CD4-positive, alpha-beta T cell (primary cell): ENCODE measurements around the gene FREM1. TPM values are rescaled to one million over a fixed set of nuclear protein-coding genes. Genes with fewer than 3 reads are reported as not detected.

Experiments
- ATAC-seq: fragments of 200-7000 bp; cut with Tn5 transposase; one replicate; pipeline ENCODE4 v1.10.0; 2022; ENCODE audit warnings: mild to moderate bottlenecking; ENCODE audit not compliant: poor library complexity
- CTCF ChIA-PET: fragments of 350-600 bp; sonication (Branson Sonifier 250); formaldehyde crosslinking; loops from one replicate; lab custom pipeline; 2021; ENCODE audit warnings: antibody characterized with exemption, inconsistent platforms; lab: Charles Lee
- POLR2A ChIA-PET: fragments of 350-600 bp; sonication (Branson Sonifier 250); formaldehyde crosslinking; loops from one replicate; lab custom pipeline; 2021; ENCODE audit warnings: antibody characterized with exemption, inconsistent platforms; lab: Charles Lee
- DNase-seq, 14 experiments: peaks; one replicate each; pipeline ENCODE4 v3.0.0-alpha.2; 2013 to 2020; ENCODE audit warnings: mixed read lengths in 2 of 14
- H3K27ac ChIP-seq, 2 donors: one replicate each; pipeline versions ENCODE4 v1.5.1 to v1.7.0; 2013; ENCODE audit warnings: low read length in 2 of 2, low read depth in 1 of 2, mild to moderate bottlenecking in 1 of 2
- H3K27me3 ChIP-seq, 2 experiments: 1 replicate in 1 of 2; 2 replicates in 1 of 2; pipeline versions ENCODE4 v1.6.1 to v1.7.0; 2013; ENCODE audit warnings: low read length in 2 of 2, control low read depth in 1 of 2, mild to moderate bottlenecking in 1 of 2, moderate library complexity in 1 of 2; ENCODE audit not compliant: insufficient read depth in 2 of 2, control insufficient read depth in 1 of 2
- H3K36me3 ChIP-seq: one replicate; pipeline ENCODE4 v1.6.1; 2013; ENCODE audit warnings: low read length, control low read depth; ENCODE audit not compliant: insufficient read depth
- H3K4me1 ChIP-seq: one replicate; pipeline ENCODE4 v1.6.1; 2013; ENCODE audit warnings: low read length, control low read depth; ENCODE audit not compliant: insufficient read depth
- H3K4me3 ChIP-seq: one replicate; pipeline ENCODE4 v1.5.1; 2013; ENCODE audit warnings: mild to moderate bottlenecking, low read length, moderate library complexity
- H3K9me3 ChIP-seq, 2 experiments: 1 replicate in 1 of 2; 2 replicates in 1 of 2; pipeline versions ENCODE4 v1.6.1 to v1.7.0; 2013; ENCODE audit warnings: low read length in 2 of 2, mild to moderate bottlenecking in 2 of 2, control low read depth in 1 of 2, moderate library complexity in 1 of 2; ENCODE audit not compliant: control insufficient read depth in 1 of 2, insufficient read depth in 1 of 2
- H3K27ac Mint-ChIP-seq: one replicate; pipeline ENCODE4 v1.8.0; 2020; ENCODE audit warnings: mixed read lengths
- H3K27me3 Mint-ChIP-seq: one replicate; pipeline ENCODE4 v1.8.0; 2021; ENCODE audit warnings: mixed read lengths
- H3K36me3 Mint-ChIP-seq: one replicate; pipeline ENCODE4 v1.8.0; 2021; ENCODE audit warnings: low read depth, mixed read lengths
- H3K4me1 Mint-ChIP-seq: one replicate; pipeline ENCODE4 v1.8.0; 2021; ENCODE audit warnings: low read depth, mixed read lengths
- H3K4me3 Mint-ChIP-seq: one replicate; pipeline ENCODE4 v1.8.0; 2020; ENCODE audit warnings: mild to moderate bottlenecking, mixed read lengths
- H3K9me3 Mint-ChIP-seq: one replicate; pipeline ENCODE4 v1.8.0; 2020; ENCODE audit warnings: mixed read lengths
- intact Hi-C, 2 experiments: fragments of 100-400 bp; cut with DNase I in 1 of 2; cut with micrococcal nuclease in 1 of 2; formaldehyde crosslinking; loops; one replicate each; pipeline versions ENCODE4 v1.15.1 to v1.9.0; 2023 to 2025; cut with DNase I, micrococcal nuclease
- total RNA-seq, 174 experiments: library from RNA in 2 of 174; stranded (reverse) in 2 of 174; gene quantifications; one replicate each; pipeline ENCODE4 v1.2.3 and lab custom pipeline; 2021 to 2026
- TF ChIP-seq, protein P1 (sequence below): fragments of 200-600 bp; IDR thresholded peaks from one replicate; pipeline ENCODE4 v1.8.0; 2022; ENCODE audit warnings: antibody characterized with exemption, mild to moderate bottlenecking

The FREM1 gene
- total RNA-seq, 2 experiments from 2014 or later: 0.27 TPM; not detected in 1

DNA sequence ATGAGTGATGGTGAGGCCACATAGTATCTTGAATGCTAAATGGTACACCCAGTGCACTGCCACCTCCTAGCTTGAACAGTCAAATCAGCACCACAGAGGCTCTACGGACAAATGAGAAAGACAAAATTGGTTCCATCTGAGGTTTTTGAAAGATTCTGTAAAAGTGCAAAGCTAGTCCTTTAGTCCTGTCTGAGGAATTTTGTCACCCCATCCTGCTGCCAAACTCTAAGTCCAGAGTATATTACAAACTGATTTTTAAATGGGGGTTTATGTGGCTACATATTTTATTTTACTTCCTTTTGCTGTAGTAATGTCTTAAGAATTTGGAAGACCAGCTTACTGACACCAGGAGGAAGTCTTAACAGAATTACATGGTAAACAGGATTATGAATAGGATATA is 7.7 kb downstream of the FREM1 start:
- Histone ChIP-seq H3K27me3 (peaks cover 0 to 3% of the 10 kb centered on the region in 2 experiments), H3K4me3 (no peak overlapping the region), H3K9me3 (no peaks in the 10 kb centered on the region), H3K27ac (no peak overlapping the region), H3K4me1 (no peaks in the 10 kb centered on the region), H3K36me3 (no peaks in the 10 kb centered on the region)
- H3K27me3 Mint-ChIP-seq: no peaks in the 10 kb centered on the region
- no peak overlapping the region for H3K27ac Mint-ChIP-seq
- TF ChIP-seq, protein P1, sequence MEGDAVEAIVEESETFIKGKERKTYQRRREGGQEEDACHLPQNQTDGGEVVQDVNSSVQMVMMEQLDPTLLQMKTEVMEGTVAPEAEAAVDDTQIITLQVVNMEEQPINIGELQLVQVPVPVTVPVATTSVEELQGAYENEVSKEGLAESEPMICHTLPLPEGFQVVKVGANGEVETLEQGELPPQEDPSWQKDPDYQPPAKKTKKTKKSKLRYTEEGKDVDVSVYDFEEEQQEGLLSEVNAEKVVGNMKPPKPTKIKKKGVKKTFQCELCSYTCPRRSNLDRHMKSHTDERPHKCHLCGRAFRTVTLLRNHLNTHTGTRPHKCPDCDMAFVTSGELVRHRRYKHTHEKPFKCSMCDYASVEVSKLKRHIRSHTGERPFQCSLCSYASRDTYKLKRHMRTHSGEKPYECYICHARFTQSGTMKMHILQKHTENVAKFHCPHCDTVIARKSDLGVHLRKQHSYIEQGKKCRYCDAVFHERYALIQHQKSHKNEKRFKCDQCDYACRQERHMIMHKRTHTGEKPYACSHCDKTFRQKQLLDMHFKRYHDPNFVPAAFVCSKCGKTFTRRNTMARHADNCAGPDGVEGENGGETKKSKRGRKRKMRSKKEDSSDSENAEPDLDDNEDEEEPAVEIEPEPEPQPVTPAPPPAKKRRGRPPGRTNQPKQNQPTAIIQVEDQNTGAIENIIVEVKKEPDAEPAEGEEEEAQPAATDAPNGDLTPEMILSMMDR: no peak
- POLR2A ChIA-PET: interaction anchor here (1.0 kb wide), 1 partner anchor 8 kb away, joined by 3 read pairs; no protein-coding TSS in a partner anchor
- no peaks in the 10 kb centered on the region for H3K4me1 Mint-ChIP-seq
- intact Hi-C loops: no loop called here
- DNase-seq (no peak), ATAC-seq (no peak)
- H3K36me3 Mint-ChIP-seq: no peaks in the 10 kb centered on the region
- no peak overlapping the region for H3K4me3 Mint-ChIP-seq
- CTCF ChIA-PET: no interaction called here
- no peaks in the 10 kb centered on the region for H3K9me3 Mint-ChIP-seq

DNA sequence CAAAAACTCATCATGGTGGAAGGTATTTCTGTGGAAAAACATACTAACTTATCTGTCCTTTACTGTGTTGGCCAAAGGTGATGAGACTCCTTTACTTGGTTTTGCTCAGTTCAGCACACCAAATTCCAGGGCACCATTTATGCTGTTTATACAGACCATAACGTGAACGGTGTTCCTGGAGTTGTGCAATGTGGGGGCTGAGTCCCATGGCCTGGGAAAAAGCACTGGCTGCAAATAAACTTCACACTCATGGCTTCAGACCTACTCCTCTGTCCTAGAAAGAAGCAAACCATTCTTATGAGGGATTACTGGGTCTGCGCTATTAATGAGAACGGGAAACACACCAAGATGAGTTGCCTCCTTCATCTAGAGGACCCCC is 10.4 kb downstream of the FREM1 start:
- Histone ChIP-seq H3K27me3 (peaks cover 0 to 3% of the 10 kb centered on the region in 2 experiments), H3K9me3 (no peaks in the 10 kb centered on the region), H3K4me1 (no peaks in the 10 kb centered on the region), H3K27ac (no peak overlapping the region), H3K4me3 (no peak overlapping the region), H3K36me3 (no peaks in the 10 kb centered on the region)
- H3K9me3 Mint-ChIP-seq: no peaks in the 10 kb centered on the region
- POLR2A ChIA-PET: no interaction called here
- H3K27me3 Mint-ChIP-seq: no peaks in the 10 kb centered on the region
- CTCF ChIA-PET: no interaction called here
- H3K4me3 Mint-ChIP-seq: no peak overlapping the region
- intact Hi-C loops: no loop called here
- DNase-seq: no peak
- H3K36me3 Mint-ChIP-seq: no peaks in the 10 kb centered on the region
- TF ChIP-seq, protein P1: no peak
- no peak overlapping the region for H3K27ac Mint-ChIP-seq
- no peak for ATAC-seq
- H3K4me1 Mint-ChIP-seq: no peaks in the 10 kb centered on the region

DNA sequence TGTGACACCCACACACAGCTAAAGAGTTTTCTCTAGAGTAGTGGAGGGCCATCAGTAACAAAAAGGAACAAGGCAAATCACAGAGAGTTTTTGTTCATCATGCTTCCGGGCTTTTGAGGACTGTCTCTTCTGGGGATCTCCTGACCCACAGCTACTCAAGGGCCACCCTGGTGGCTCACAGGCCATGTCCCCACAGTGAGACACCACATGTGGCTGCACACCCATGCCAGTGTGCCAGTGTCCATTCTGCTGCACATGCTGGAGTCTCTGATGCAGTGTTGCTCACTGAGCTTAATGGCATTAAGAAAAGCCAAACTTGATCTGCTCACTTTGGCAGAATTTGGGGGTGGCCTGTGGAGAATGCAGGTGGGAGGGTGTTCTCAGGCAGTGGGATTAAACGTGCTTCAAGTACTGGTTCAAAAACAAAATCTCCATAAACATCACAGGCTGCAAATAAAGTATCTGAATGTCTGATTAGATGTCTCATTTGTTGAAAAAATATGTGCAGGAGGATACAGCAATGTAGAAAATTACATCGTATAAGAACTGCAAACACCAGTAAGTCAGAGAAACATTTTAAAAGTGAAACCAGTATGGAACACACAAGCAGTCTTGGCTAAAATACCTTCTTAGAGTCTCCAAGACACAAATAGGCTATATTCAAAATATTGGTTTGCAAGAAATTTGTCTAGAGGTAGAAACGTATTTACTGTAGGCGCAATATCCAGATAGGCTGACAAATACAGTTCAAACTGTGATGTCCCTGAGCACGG is 11.0 kb downstream of the FREM1 start:
- Mint-ChIP-seq H3K36me3 (no peaks in the 10 kb centered on the region), H3K4me1 (no peaks in the 10 kb centered on the region), H3K27me3 (no peaks in the 10 kb centered on the region), H3K4me3 (no peak overlapping the region), H3K27ac (no peak overlapping the region), H3K9me3 (no peaks in the 10 kb centered on the region)
- Histone ChIP-seq H3K36me3 (no peaks in the 10 kb centered on the region), H3K9me3 (no peaks in the 10 kb centered on the region), H3K27me3 (peaks cover 0 to 3% of the 10 kb centered on the region in 2 experiments), H3K4me3 (no peak overlapping the region), H3K4me1 (no peaks in the 10 kb centered on the region), H3K27ac (no peak overlapping the region)
- ChIA-PET POLR2A (no interaction called here), CTCF (no interaction called here)
- ATAC-seq: no peak
- no peak for DNase-seq
- intact Hi-C loops: no loop called here
- TF ChIP-seq, protein P1: no peak
